ENCODE measurements around the gene BSND. TPM values are rescaled to one million over a fixed set of nuclear protein-coding genes. Genes with fewer than 3 reads are reported as not detected.

BSND gene
- total RNA-seq, 1 donor from 2014 or later, result not detected

DNA sequence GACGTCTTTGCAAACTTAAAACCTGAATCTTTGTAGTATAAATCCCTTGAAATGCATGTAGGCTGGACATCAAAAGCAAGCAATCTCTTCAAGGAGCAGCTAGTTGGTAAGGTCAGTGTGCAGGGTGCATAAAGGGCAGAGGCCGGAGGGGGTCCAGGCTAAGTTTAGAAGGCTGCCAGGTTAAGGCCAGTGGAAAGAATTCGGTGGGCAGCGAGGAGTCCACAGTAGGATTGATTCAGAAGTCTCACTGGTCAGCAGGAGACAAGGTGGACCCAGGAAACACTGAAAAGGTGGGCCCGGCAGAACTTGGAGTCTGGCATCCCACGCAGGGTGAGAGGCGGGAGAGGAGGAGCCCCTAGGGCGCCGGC, 40.2 kb downstream of the BSND start:
- Mint-ChIP-seq H3K27ac (peak overlapping the region; percentile 82), H3K36me3 (peaks cover 5% of the 10 kb centered on the region), H3K4me3 (peak overlapping the region; percentile 91), H3K27me3 (peaks cover 72% of the 10 kb centered on the region), H3K9me3 (no peaks in the 10 kb centered on the region), H3K4me1 (ENCODE audit: unreplicated experiment) (peaks cover 36% of the 10 kb centered on the region)
- TF ChIP-seq, protein P1, sequence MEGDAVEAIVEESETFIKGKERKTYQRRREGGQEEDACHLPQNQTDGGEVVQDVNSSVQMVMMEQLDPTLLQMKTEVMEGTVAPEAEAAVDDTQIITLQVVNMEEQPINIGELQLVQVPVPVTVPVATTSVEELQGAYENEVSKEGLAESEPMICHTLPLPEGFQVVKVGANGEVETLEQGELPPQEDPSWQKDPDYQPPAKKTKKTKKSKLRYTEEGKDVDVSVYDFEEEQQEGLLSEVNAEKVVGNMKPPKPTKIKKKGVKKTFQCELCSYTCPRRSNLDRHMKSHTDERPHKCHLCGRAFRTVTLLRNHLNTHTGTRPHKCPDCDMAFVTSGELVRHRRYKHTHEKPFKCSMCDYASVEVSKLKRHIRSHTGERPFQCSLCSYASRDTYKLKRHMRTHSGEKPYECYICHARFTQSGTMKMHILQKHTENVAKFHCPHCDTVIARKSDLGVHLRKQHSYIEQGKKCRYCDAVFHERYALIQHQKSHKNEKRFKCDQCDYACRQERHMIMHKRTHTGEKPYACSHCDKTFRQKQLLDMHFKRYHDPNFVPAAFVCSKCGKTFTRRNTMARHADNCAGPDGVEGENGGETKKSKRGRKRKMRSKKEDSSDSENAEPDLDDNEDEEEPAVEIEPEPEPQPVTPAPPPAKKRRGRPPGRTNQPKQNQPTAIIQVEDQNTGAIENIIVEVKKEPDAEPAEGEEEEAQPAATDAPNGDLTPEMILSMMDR (conservative IDR thresholded peaks at IDR 0.05), result no peak
- DNase-seq (ENCODE audit: extremely low spot score, unreplicated experiment), result no peak

DNA sequence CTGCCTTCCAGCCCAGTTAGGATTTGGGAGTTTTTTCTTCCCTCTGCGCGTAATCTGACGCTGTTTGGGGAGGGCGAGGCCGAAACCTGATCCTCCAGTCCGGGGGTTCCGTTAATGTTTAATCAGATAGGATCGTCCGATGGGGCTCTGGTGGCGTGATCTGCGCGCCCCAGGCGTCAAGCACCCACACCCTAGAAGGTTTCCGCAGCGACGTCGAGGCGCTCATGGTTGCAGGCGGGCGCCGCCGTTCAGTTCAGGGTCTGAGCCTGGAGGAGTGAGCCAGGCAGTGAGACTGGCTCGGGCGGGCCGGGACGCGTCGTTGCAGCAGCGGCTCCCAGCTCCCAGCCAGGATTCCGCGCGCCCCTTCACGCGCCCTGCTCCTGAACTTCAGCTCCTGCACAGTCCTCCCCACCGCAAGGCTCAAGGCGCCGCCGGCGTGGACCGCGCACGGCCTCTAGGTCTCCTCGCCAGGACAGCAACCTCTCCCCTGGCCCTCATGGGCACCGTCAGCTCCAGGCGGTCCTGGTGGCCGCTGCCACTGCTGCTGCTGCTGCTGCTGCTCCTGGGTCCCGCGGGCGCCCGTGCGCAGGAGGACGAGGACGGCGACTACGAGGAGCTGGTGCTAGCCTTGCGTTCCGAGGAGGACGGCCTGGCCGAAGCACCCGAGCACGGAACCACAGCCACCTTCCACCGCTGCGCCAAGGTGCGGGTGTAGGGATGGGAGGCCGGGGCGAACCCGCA, 40.8 kb downstream of the BSND start, which contains the start of gene PCSK9:
PCSK9 (plus strand) TSS at position 207 of the 741 bp plus-strand sequence; CDS start at position 497, 290 bp downstream.
- DNase-seq (ENCODE audit: extremely low spot score, unreplicated experiment), result peak; percentile 80
- Mint-ChIP-seq H3K27ac (peak within 1 kb of the TSS; percentile 82), H3K4me1 (ENCODE audit: unreplicated experiment) (peaks cover 33% of the 10 kb centered on the region)

DNA sequence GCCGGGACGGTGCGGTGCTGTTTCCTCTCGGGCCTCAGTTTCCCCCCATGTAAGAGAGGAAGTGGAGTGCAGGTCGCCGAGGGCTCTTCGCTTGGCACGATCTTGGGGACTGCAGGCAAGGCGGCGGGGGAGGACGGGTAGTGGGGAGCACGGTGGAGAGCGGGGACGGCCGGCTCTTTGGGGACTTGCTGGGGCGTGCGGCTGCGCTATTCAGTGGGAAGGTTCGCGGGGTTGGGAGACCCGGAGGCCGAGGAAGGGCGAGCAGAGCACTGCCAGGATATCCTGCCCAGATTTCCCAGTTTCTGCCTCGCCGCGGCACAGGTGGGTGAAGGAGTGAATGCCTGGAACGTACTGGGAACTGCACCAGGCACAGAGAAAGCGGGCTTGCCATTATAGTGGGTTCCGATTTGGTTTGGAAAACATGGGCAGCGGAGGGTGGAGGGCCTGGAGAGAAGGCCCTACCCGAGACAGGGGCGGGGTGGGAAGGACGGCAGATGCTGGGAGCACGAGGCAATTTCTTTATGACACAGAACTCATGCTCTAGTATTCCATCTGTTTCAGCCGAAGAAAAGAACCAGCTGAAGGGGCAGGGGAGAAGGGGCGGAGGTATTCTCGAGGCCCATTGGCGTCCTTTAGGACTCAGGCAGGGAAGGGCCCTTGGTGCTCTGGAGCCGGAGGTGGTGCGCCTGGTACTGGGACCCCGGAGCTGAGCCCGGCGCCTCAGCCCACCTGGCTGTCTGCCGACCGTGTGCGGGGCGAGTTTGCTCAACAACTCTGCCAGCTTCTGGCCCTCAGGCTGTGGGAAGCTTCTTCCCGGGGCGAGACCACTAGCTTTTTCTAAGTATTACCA, 41.6 kb downstream of the BSND start:
- Mint-ChIP-seq H3K27ac (peak overlapping the region; percentile 77), H3K4me3 (peak overlapping the region; percentile 91), H3K9me3 (no peaks in the 10 kb centered on the region), H3K36me3 (peaks cover 5% of the 10 kb centered on the region), H3K27me3 (peaks cover 69% of the 10 kb centered on the region), H3K4me1 (ENCODE audit: unreplicated experiment) (peaks cover 27% of the 10 kb centered on the region)
- TF ChIP-seq, protein P1 (conservative IDR thresholded peaks at IDR 0.05), result no peak
- no peak for DNase-seq (ENCODE audit: extremely low spot score, unreplicated experiment)

More for the DNA sequence above, 40.8 kb downstream of the BSND start, which contains the start of gene PCSK9:
- peaks cover 5% of the 10 kb centered on the region for H3K36me3 Mint-ChIP-seq
- H3K4me3 Mint-ChIP-seq, result peak within 1 kb of the TSS; percentile 91
- H3K27me3 Mint-ChIP-seq, result peaks cover 72% of the 10 kb centered on the region
- TF ChIP-seq, protein P1 (conservative IDR thresholded peaks at IDR 0.05), result no peak
- H3K9me3 Mint-ChIP-seq, result no peaks in the 10 kb centered on the region

- Mint-ChIP-seq H3K27ac (no peak overlapping the region), H3K36me3 (peaks cover 5% of the 10 kb centered on the region), H3K27me3 (peaks cover 62% of the 10 kb centered on the region), H3K9me3 (no peaks in the 10 kb centered on the region), H3K4me1 (ENCODE audit: unreplicated experiment) (peaks cover 23% of the 10 kb centered on the region), H3K4me3 (peak overlapping the region; percentile 91)
- TF ChIP-seq, protein P1 (conservative IDR thresholded peaks at IDR 0.05), result no peak
- DNase-seq (ENCODE audit: extremely low spot score, unreplicated experiment), result no peak
These were observed 42.3 kb downstream of the BSND start for GRCh38 chr1:55040933-55041494.

DNA sequence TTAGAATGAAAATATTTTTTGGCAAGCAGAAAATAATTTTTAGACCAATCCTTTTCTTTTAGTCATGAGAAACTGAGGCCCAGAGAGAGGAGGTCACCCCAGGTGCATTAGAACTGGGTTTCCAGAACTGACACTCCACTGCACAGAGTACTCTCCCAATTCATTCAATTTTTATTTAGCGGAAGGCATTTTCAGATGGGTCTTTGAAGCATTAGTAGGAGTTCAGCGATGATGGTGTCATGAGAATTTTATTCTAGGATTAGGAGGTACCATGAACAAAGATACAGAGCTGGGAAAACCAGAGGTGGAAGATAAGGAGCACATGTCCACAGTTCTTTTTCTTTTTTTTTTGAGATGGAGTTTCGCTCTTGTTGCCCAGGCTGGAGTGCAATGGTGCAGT, 42.9 kb downstream of the BSND start:
- Mint-ChIP-seq H3K27ac (no peak overlapping the region), H3K36me3 (peaks cover 5% of the 10 kb centered on the region), H3K4me3 (peak overlapping the region; percentile 91), H3K4me1 (ENCODE audit: unreplicated experiment) (peaks cover 20% of the 10 kb centered on the region), H3K27me3 (peaks cover 57% of the 10 kb centered on the region), H3K9me3 (no peaks in the 10 kb centered on the region)
- TF ChIP-seq, protein P1 (conservative IDR thresholded peaks at IDR 0.05), result no peak
- no peak for DNase-seq (ENCODE audit: extremely low spot score, unreplicated experiment)
